DND-41 (cell line): ENCODE results near the gene PLEKHA7.

Experiments
- ATAC-seq: fragments of 200-7000 bp; cut with Tn5 transposase; 3 replicates; pipeline ENCODE4 v1.9.1; 2021; ENCODE audit warnings: low read depth; ENCODE audit not compliant: insufficient read depth
- DNase-seq: peaks from one replicate; pipeline ENCODE4 v3.0.0-alpha.2; 2020
- H2AFZ ChIP-seq: 2 replicates; pipeline ENCODE4 v1.6.0; 2012; ENCODE audit warnings: low read depth, low read length
- H3K27ac ChIP-seq: 2 replicates; pipeline ENCODE4 v1.5.1; 2012; ENCODE audit warnings: low read length, inconsistent platforms
- H3K27me3 ChIP-seq: fragments of 200-600 bp; sonication (generic); 2 replicates; pipeline ENCODE4 v1.6.0; 2012; ENCODE audit warnings: low read length, mild to moderate bottlenecking, inconsistent platforms; ENCODE audit not compliant: insufficient read depth, poor library complexity
- H3K36me3 ChIP-seq: 2 replicates; pipeline ENCODE4 v1.5.1; 2012; ENCODE audit warnings: low read length, inconsistent platforms; ENCODE audit not compliant: insufficient read depth
- H3K4me1 ChIP-seq: 2 replicates; pipeline ENCODE4 v1.5.1; 2012; ENCODE audit warnings: mild to moderate bottlenecking, low read length; ENCODE audit not compliant: insufficient read depth
- H3K4me2 ChIP-seq: 2 replicates; pipeline ENCODE4 v1.6.0; 2012; ENCODE audit warnings: mild to moderate bottlenecking, moderate library complexity, low read length, inconsistent platforms; ENCODE audit not compliant: insufficient read depth
- H3K4me3 ChIP-seq, 2 experiments: fragments of 200-600 bp in 1 of 2; shearing (Covaris generic) in 1 of 2; 2 replicates each; pipeline ENCODE4 v1.5.1; 2012 to 2016; ENCODE audit warnings: inconsistent platforms in 2 of 2, low read length in 2 of 2, mild to moderate bottlenecking in 2 of 2, low read depth in 1 of 2, moderate library complexity in 1 of 2
- H3K79me2 ChIP-seq: 2 replicates; pipeline ENCODE4 v1.6.0; 2012; ENCODE audit warnings: low read length, inconsistent platforms; ENCODE audit not compliant: insufficient read depth
- H3K9ac ChIP-seq: 2 replicates; pipeline ENCODE4 v1.6.0; 2012; ENCODE audit warnings: low read depth, mild to moderate bottlenecking, inconsistent platforms, low read length, moderate library complexity
- H3K9me3 ChIP-seq: 2 replicates; pipeline ENCODE4 v1.5.1; 2012; ENCODE audit warnings: low read length, moderate library complexity, mild to moderate bottlenecking, inconsistent platforms; ENCODE audit not compliant: insufficient read depth, severe bottlenecking
- H4K20me1 ChIP-seq: 2 replicates; pipeline ENCODE4 v1.6.0; 2012; ENCODE audit warnings: low read length; ENCODE audit not compliant: insufficient read depth
- EZH2 ChIP-seq: IDR thresholded peaks from 3 replicates; pipeline ENCODE4 v1.6.1; 2012; ENCODE audit warnings: borderline replicate concordance, low read depth, mild to moderate bottlenecking, moderate library complexity, low read length, inconsistent platforms; ENCODE audit not compliant: severe bottlenecking
- TF ChIP-seq, protein P1 (sequence below): IDR thresholded peaks from 2 replicates; pipeline ENCODE4 v1.5.1; 2012; ENCODE audit warnings: borderline replicate concordance, low read length, moderate library complexity, mild to moderate bottlenecking; ENCODE audit not compliant: poor library complexity, severe bottlenecking; ENCODE audit errors: extremely low read depth

The PLEKHA7 gene

DNA sequence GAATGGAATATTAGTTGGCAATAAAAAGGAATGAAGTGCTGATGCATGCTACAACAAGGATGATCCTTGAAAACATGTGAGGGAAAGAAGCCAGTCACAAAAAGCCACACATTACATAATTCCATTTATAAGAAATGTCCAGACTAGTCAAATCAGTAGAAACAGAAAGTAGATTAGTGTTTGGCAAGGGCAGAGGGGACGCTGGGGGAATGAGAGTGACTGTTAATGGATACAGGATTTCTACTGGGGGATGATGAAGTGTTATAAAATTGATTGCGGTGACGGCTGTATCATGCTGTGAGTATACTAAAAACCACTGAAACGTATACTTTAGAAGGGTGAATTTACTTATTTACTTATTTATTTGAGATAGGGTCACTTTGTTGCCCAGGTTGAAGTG, 217.9 kb downstream of the PLEKHA7 start:
- TF ChIP-seq, protein P1, sequence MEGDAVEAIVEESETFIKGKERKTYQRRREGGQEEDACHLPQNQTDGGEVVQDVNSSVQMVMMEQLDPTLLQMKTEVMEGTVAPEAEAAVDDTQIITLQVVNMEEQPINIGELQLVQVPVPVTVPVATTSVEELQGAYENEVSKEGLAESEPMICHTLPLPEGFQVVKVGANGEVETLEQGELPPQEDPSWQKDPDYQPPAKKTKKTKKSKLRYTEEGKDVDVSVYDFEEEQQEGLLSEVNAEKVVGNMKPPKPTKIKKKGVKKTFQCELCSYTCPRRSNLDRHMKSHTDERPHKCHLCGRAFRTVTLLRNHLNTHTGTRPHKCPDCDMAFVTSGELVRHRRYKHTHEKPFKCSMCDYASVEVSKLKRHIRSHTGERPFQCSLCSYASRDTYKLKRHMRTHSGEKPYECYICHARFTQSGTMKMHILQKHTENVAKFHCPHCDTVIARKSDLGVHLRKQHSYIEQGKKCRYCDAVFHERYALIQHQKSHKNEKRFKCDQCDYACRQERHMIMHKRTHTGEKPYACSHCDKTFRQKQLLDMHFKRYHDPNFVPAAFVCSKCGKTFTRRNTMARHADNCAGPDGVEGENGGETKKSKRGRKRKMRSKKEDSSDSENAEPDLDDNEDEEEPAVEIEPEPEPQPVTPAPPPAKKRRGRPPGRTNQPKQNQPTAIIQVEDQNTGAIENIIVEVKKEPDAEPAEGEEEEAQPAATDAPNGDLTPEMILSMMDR: no peak
- no peak for TF ChIP-seq EZH2
- Histone ChIP-seq H3K79me2 (no peaks in the 10 kb centered on the region), H3K4me1 (peaks cover 6% of the 10 kb centered on the region; the same call in 1 of the 2 replicates), H3K27me3 (peaks cover 5% of the 10 kb centered on the region), H3K4me2 (no peak overlapping the region), H3K9ac (no peak overlapping the region), H4K20me1 (no peaks in the 10 kb centered on the region), H3K9me3 (no peaks in the 10 kb centered on the region), H3K36me3 (no peaks in the 10 kb centered on the region), H3K27ac (no peak overlapping the region), H3K4me3 (no peak overlapping the region), H2AFZ (no peak overlapping the region)
- ATAC-seq (no peak), DNase-seq (no peak)

DNA sequence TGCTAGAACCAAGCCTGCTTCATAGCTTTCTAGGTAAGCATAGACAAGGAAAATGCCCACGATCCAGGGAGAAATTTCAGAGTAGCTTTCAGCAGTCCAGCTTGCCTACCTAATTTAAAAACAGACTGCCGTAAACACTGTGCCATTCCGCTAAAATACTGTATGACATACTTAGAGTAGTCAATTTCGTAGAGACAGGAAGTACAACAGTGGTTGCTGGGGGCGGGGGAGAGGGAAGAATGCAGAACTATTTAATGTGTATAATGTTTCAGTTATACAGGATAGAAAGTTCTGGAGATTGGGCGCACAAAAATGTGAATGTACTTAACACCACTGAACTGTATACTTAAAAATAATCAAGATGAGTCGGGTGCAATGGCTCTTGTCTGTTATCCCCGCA, 219.1 kb downstream of the PLEKHA7 start:
- no peak overlapping the region for H3K9ac ChIP-seq
- H3K4me3 ChIP-seq: no peak overlapping the region
- H3K79me2 ChIP-seq: no peaks in the 10 kb centered on the region
- TF ChIP-seq EZH2: no peak
- TF ChIP-seq, protein P1: no peak
- DNase-seq (no peak), ATAC-seq (0 out of 3 replicates have a peak, but pooled peaks have one; percentile 44)
- no peak overlapping the region for H3K27ac ChIP-seq
- H2AFZ ChIP-seq: no peak overlapping the region
- H3K4me2 ChIP-seq: no peak overlapping the region
- peaks cover 6% of the 10 kb centered on the region; the same call in 1 of the 2 replicates for H3K4me1 ChIP-seq
- no peaks in the 10 kb centered on the region for H4K20me1 ChIP-seq
- no peaks in the 10 kb centered on the region for H3K9me3 ChIP-seq
- no peaks in the 10 kb centered on the region for H3K36me3 ChIP-seq
- H3K27me3 ChIP-seq: peaks cover 5% of the 10 kb centered on the region

DNA sequence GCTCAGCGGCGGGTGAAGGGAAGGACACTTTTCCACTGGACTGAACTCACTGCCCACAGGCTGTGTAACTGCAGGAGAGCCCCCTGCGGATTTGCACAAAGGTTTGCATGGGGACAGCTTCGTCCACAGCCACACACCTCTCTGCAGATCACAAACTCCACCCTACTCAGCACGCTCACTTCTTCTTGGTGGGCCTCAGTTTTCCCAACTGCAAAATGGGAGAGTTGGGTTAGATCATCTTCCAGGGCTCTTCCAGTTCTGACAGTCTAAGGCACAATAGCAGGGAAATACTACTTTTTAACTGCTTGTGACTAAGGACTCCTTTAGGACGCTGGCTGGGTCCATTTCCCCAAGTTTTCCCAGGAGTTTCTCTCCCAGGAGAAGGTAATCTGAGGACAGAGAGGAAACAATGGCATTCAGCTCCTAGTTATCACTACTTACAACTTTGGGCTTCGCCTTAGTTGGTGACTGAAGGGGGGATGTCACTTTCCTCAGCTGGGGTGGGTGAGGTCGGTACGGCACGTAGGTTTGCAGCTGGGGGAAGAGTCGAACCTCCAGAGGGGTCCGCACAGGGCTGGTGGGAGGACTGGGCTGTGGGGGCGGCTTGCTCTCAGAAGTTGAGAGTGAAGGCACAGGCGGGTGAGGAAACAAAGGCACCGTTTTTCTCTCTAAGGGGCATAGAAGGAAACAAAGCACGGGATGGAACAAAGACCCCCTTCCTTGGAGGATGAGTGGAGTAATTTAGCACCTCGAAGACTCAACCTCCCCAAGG, 220.0 kb downstream of the PLEKHA7 start:
- H3K9ac ChIP-seq: no peak overlapping the region
- no peaks in the 10 kb centered on the region for H3K79me2 ChIP-seq
- H2AFZ ChIP-seq: no peak overlapping the region
- no peaks in the 10 kb centered on the region for H4K20me1 ChIP-seq
- no peak overlapping the region for H3K4me3 ChIP-seq
- no peak for DNase-seq
- H3K36me3 ChIP-seq: no peaks in the 10 kb centered on the region
- peaks cover 5% of the 10 kb centered on the region for H3K27me3 ChIP-seq
- H3K4me2 ChIP-seq: no peak overlapping the region
- H3K4me1 ChIP-seq: peaks cover 6% of the 10 kb centered on the region; the same call in 1 of the 2 replicates
- no peaks in the 10 kb centered on the region for H3K9me3 ChIP-seq
- no peak for ATAC-seq
- H3K27ac ChIP-seq: no peak overlapping the region
- TF ChIP-seq, protein P1: no peak
- TF ChIP-seq EZH2: no peak
